ENCODE data around the gene GK2. TPM values are rescaled to one million over a fixed set of nuclear protein-coding genes. Genes with fewer than 3 reads are reported as not detected.
A peak's percentile ranks its signal among the peaks of the same experiment; 100 is the strongest.

Gene GK2
- not detected for polyA plus RNA-seq (ENCODE audit: insufficient read length in 10 of 10)
- long read RNA-seq, donor 1: 0 reads
- long read RNA-seq, donor 2, partial matches to known transcripts: 0 of 1 reads
- long read RNA-seq, donor 2, other reads (novel, unspliced or antisense): 0 of 1 reads
- long read RNA-seq, donor 3, partial matches to known transcripts: 0 of 1 reads
- long read RNA-seq, donor 3, other reads (novel, unspliced or antisense): 0 of 1 reads
- long read RNA-seq, donor 4: 0 reads
- long read RNA-seq, donor 5: 0 reads
- long read RNA-seq, donor 6: 0 reads
- long read RNA-seq, donor 7: 0 reads
- long read RNA-seq, donor 8: 0 reads
- long read RNA-seq, donor 9: 0 reads

- no peak for DNase-seq
Measured at GRCh38 chr4:79408063-79408462, at the start of gene GK2. Gene GK2 (minus strand): TSS chr4:79408228. CDS start chr4:79408200, 28 bp downstream.

GRCh38 chr4:79455216-79455615, 47.2 kb upstream of the GK2 start:
- DNase-seq: no peak

- DNase-seq: no peak
Measured at GRCh38 chr4:79454656-79455055, 46.6 kb upstream of the GK2 start.

GRCh38 chr4:79450053-79450452, 42.0 kb upstream of the GK2 start:
- DNase-seq: no peak

GRCh38 chr4:79446145-79446544, 38.1 kb upstream of the GK2 start:
- no peak for DNase-seq

GRCh38 chr4:79445371-79445781, 37.3 kb upstream of the GK2 start:
- DNase-seq: peak in 1 of 3 donors; percentile 17

GRCh38 chr4:79442422-79442821, 34.4 kb upstream of the GK2 start:
- no peak for DNase-seq

GRCh38 chr4:79439489-79439888, 31.5 kb upstream of the GK2 start:
- no peak for DNase-seq

GRCh38 chr4:79431839-79432238, 23.8 kb upstream of the GK2 start:
- DNase-seq: no peak

- peak in 1 of 3 donors; percentile 57 for DNase-seq
Measured at GRCh38 chr4:79429113-79429903, 21.3 kb upstream of the GK2 start.

GRCh38 chr4:79426989-79427388, 19.0 kb upstream of the GK2 start:
- peak in 1 of 3 donors; percentile 30 for DNase-seq

GRCh38 chr4:79425586-79425985, 17.6 kb upstream of the GK2 start:
- peak; percentile 27 to 75 (median 42) for DNase-seq

GRCh38 chr4:79421483-79421882, 13.5 kb upstream of the GK2 start:
- no peak for DNase-seq

- no peak for DNase-seq
Measured at GRCh38 chr4:79413886-79414285, 5.9 kb upstream of the GK2 start.

- DNase-seq: no peak
Measured at GRCh38 chr4:79413032-79413885, 5.2 kb upstream of the GK2 start.

GRCh38 chr4:79404666-79405065, 3.4 kb downstream of the GK2 start:
- no peak for DNase-seq

GRCh38 chr4:79403356-79403755, 4.7 kb downstream of the GK2 start:
- DNase-seq: no peak

- DNase-seq: no peak
Measured at GRCh38 chr4:79402332-79402851, 5.6 kb downstream of the GK2 start.

- no peak for DNase-seq
Measured at GRCh38 chr4:79399076-79399475, 9.0 kb downstream of the GK2 start.

- DNase-seq: no peak
Measured at GRCh38 chr4:79397951-79398350, 10.1 kb downstream of the GK2 start.

- DNase-seq: no peak
Measured at GRCh38 chr4:79396794-79397193, 11.2 kb downstream of the GK2 start.

- DNase-seq: peak; percentile 7 to 53 (median 29)
Measured at GRCh38 chr4:79395841-79396240, 12.2 kb downstream of the GK2 start.
